CD14-positive monocyte (primary cell): ENCODE data around the gene PRR23E. TPM values are rescaled to one million over a fixed set of nuclear protein-coding genes. Genes with fewer than 3 reads are reported as not detected.

Source experiments
- DNase-seq, 3 donors: peaks; one replicate each; pipeline ENCODE4 v3.0.0-alpha.2; 2011 to 2022
- H2AFZ ChIP-seq: 2 replicates; pipeline ENCODE4 v1.6.0; 2012; ENCODE audit warnings: mild to moderate bottlenecking, low read depth, low read length, inconsistent platforms; ENCODE audit not compliant: insufficient read depth, poor library complexity, severe bottlenecking
- H3K27ac ChIP-seq, 2 donors: 1 replicate in 1 of 2; 2 replicates in 1 of 2; pipeline ENCODE4 v1.5.1; 2012 to 2013; ENCODE audit warnings: low read length in 2 of 2, control low read depth in 1 of 2, inconsistent platforms in 1 of 2, low read depth in 1 of 2, mild to moderate bottlenecking in 1 of 2
- H3K27me3 ChIP-seq, 2 donors: one replicate each; pipeline versions ENCODE4 v1.6.0 to v1.6.1; 2011 to 2013; ENCODE audit warnings: low read length in 2 of 2; ENCODE audit not compliant: control insufficient read depth in 2 of 2, insufficient read depth in 2 of 2
- H3K36me3 ChIP-seq, 2 donors: replicated peaks in 1 of 2; 1 replicate in 1 of 2; 2 replicates in 1 of 2; pipeline versions ENCODE4 v1.5.1 to v1.6.1; 2012 to 2013; ENCODE audit warnings: low read length in 2 of 2, control low read depth in 1 of 2, inconsistent platforms in 1 of 2, mild to moderate bottlenecking in 1 of 2; ENCODE audit not compliant: insufficient read depth in 2 of 2, control insufficient read depth in 1 of 2
- H3K4me1 ChIP-seq, 2 donors: 1 replicate in 1 of 2; 2 replicates in 1 of 2; pipeline versions ENCODE4 v1.5.1 to v1.6.1; 2012 to 2013; ENCODE audit warnings: low read length in 2 of 2, control low read depth in 1 of 2, inconsistent platforms in 1 of 2, mild to moderate bottlenecking in 1 of 2, moderate library complexity in 1 of 2; ENCODE audit not compliant: insufficient read depth in 2 of 2, control insufficient read depth in 1 of 2
- H3K4me2 ChIP-seq: replicated peaks from 2 replicates; pipeline ENCODE3; 2012; ENCODE audit warnings: low read length, moderate library complexity, mild to moderate bottlenecking; ENCODE audit not compliant: poor library complexity, severe bottlenecking; ENCODE audit errors: extremely low read depth
- H3K4me3 ChIP-seq, 3 experiments: fragments of 200-600 bp in 1 of 3; sonication (generic) in 1 of 3; replicated peaks in 1 of 3; 1 replicate in 2 of 3; 2 replicates in 1 of 3; pipeline ENCODE4 v1.5.1; 2011 to 2013; ENCODE audit warnings: low read length in 3 of 3, mild to moderate bottlenecking in 3 of 3, control low read depth in 2 of 3, low read depth in 2 of 3, inconsistent platforms in 1 of 3, moderate library complexity in 1 of 3
- H3K79me2 ChIP-seq: 2 replicates; pipeline ENCODE4 v1.6.0; 2012; ENCODE audit warnings: mild to moderate bottlenecking, control low read depth, inconsistent platforms, low read length, moderate library complexity; ENCODE audit not compliant: insufficient read depth
- H3K9ac ChIP-seq: 2 replicates; pipeline ENCODE4 v1.6.0; 2017; ENCODE audit warnings: low read length, mild to moderate bottlenecking; ENCODE audit not compliant: insufficient read depth, poor library complexity, severe bottlenecking
- H3K9me3 ChIP-seq, 2 donors: replicated peaks in 1 of 2; 1 replicate in 1 of 2; 2 replicates in 1 of 2; pipeline versions ENCODE4 v1.5.1 to v1.6.1; 2012 to 2013; ENCODE audit warnings: low read length in 2 of 2, control low read depth in 1 of 2; ENCODE audit not compliant: control insufficient read depth in 1 of 2, insufficient read depth in 1 of 2
- H4K20me1 ChIP-seq: 2 replicates; pipeline ENCODE4 v1.6.0; 2012; ENCODE audit warnings: mild to moderate bottlenecking, low read length, control low read depth, moderate library complexity; ENCODE audit not compliant: insufficient read depth
- H3K27ac Mint-ChIP-seq, 7 donors: one replicate each; pipeline ENCODE4 v1.8.0; 2020; ENCODE audit warnings: mild to moderate bottlenecking in 7 of 7, mixed read lengths in 7 of 7, moderate library complexity in 6 of 7, inconsistent platforms in 2 of 7
- H3K27me3 Mint-ChIP-seq, 3 donors: one replicate each; pipeline ENCODE4 v1.8.0; 2021 to 2022; ENCODE audit warnings: low read depth in 3 of 3, mild to moderate bottlenecking in 3 of 3, mixed read lengths in 3 of 3, moderate library complexity in 3 of 3, inconsistent platforms in 1 of 3
- H3K36me3 Mint-ChIP-seq, 2 donors: one replicate each; pipeline ENCODE4 v1.8.0; 2020; ENCODE audit warnings: mixed read lengths in 2 of 2, inconsistent platforms in 1 of 2, mild to moderate bottlenecking in 1 of 2
- H3K4me1 Mint-ChIP-seq: one replicate; pipeline ENCODE4 v1.8.0; 2020; ENCODE audit warnings: mild to moderate bottlenecking, mixed read lengths
- H3K4me3 Mint-ChIP-seq, 2 donors: one replicate each; pipeline ENCODE4 v1.8.0; 2020; ENCODE audit warnings: mild to moderate bottlenecking in 2 of 2, mixed read lengths in 2 of 2, moderate library complexity in 1 of 2
- H3K9me3 Mint-ChIP-seq, 7 donors: one replicate each; pipeline ENCODE4 v1.8.0; 2020 to 2022; ENCODE audit warnings: mixed read lengths in 7 of 7, mild to moderate bottlenecking in 6 of 7, moderate library complexity in 6 of 7, inconsistent platforms in 2 of 7
- WGBS: methylation state at CpG from one replicate; pipeline ENCODE4 v1.1.5; 2013; ENCODE audit warnings: missing lambda C conversion rate; ENCODE audit not compliant: insufficient coverage; 5-methylcytosine and 5-hydroxymethylcytosine counted together
- intact Hi-C, 2 donors: fragments of 100-400 bp; cut with micrococcal nuclease; formaldehyde crosslinking; loops; one replicate each; pipeline versions ENCODE4 v1.15.0 to v1.15.1; 2023
- polyA plus RNA-seq, 3 donors: library from polyadenylated mRNA; depleted of rRNA in 1 of 3; unstranded in 2 of 3; stranded (reverse) in 1 of 3; fragments of 300-500 nt in 2 of 3; fragments of >200 nt in 1 of 3; fragmentation: Illumina TruSeq in 2 of 3; gene quantifications; 1 replicate in 2 of 3; 2 replicates in 1 of 3; pipeline ENCODE4 v1.2.3, GENCODE V29; 2012 to 2021
- TF ChIP-seq, protein P1 (sequence below): fragments of 200-600 bp; IDR thresholded peaks from one replicate; pipeline ENCODE4 v1.8.0; 2022; ENCODE audit warnings: antibody characterized with exemption, mild to moderate bottlenecking

Gene PRR23E
- polyA plus RNA-seq, 3 donors = not detected

DNA sequence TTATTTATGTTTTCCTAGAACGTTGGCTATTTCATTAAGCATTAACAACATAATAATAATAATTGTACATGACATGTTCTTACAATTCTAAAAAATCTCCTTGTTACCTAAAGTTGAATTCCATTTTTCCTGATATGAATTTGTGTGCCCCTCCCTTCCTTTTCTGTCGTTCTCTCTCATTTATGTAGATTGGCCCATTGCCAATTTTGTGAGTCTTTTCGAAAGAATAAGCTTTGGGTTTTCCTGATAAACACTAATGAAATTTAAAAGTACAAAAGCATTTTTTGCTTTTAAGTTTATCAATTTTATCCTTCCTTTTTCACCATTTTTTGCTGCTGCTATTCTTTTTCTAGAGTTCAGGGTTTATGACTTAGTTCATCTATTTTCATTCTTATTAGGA, 44.9 kb downstream of the PRR23E start:
- intact Hi-C loops = no loop called here
- 40% methylated on average over 1 of the region's 3 CpGs for WGBS
- Histone ChIP-seq H3K9me3 (peaks cover 6 to 14% of the 10 kb centered on the region in 2 donors), H2AFZ (no peak overlapping the region), H3K4me3 (no peak overlapping the region), H3K9ac (no peak overlapping the region), H3K4me2 (no peak overlapping the region), H3K27ac (no peak overlapping the region), H4K20me1 (no peaks in the 10 kb centered on the region), H3K27me3 (no peaks in the 10 kb centered on the region), H3K36me3 (no peaks in the 10 kb centered on the region), H3K79me2 (no peaks in the 10 kb centered on the region), H3K4me1 (no peaks in the 10 kb centered on the region)
- TF ChIP-seq, protein P1, sequence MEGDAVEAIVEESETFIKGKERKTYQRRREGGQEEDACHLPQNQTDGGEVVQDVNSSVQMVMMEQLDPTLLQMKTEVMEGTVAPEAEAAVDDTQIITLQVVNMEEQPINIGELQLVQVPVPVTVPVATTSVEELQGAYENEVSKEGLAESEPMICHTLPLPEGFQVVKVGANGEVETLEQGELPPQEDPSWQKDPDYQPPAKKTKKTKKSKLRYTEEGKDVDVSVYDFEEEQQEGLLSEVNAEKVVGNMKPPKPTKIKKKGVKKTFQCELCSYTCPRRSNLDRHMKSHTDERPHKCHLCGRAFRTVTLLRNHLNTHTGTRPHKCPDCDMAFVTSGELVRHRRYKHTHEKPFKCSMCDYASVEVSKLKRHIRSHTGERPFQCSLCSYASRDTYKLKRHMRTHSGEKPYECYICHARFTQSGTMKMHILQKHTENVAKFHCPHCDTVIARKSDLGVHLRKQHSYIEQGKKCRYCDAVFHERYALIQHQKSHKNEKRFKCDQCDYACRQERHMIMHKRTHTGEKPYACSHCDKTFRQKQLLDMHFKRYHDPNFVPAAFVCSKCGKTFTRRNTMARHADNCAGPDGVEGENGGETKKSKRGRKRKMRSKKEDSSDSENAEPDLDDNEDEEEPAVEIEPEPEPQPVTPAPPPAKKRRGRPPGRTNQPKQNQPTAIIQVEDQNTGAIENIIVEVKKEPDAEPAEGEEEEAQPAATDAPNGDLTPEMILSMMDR = no peak
- no peaks in the 10 kb centered on the region for H3K4me1 Mint-ChIP-seq
- H3K9me3 Mint-ChIP-seq = peaks cover 4 to 16% (median 13%) of the 10 kb centered on the region in 7 donors
- no peak overlapping the region for H3K4me3 Mint-ChIP-seq
- H3K27ac Mint-ChIP-seq = no peak overlapping the region
- no peak for DNase-seq
- no peaks in the 10 kb centered on the region for H3K36me3 Mint-ChIP-seq
- peaks cover 2 to 3% (median 2%) of the 10 kb centered on the region in 3 donors for H3K27me3 Mint-ChIP-seq

DNA sequence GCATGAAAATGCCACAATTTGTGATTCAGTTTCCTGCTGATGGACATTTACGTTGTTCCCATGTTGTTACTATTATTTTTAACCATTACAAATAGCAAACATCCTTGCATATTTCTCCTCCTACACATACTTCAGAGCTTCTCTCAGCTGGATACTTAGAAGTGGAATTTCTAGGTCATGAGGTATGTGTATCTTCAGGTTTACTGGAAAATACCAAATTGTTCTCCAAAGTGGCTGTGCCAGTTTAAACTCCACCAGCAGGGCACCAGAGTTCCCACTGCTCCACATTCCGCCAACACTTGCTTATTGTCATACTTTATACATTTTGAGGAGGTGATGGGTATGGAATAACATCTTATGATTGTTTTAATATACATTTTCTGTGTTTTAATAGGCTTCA, 45.7 kb downstream of the PRR23E start:
- Histone ChIP-seq H4K20me1 (no peaks in the 10 kb centered on the region), H3K79me2 (no peaks in the 10 kb centered on the region), H3K9me3 (peaks cover 8 to 15% of the 10 kb centered on the region in 2 donors), H3K9ac (no peak overlapping the region), H2AFZ (no peak overlapping the region), H3K4me2 (no peak overlapping the region), H3K27me3 (no peaks in the 10 kb centered on the region), H3K27ac (no peak overlapping the region), H3K4me3 (no peak overlapping the region), H3K4me1 (no peaks in the 10 kb centered on the region), H3K36me3 (no peaks in the 10 kb centered on the region)
- no peaks in the 10 kb centered on the region for H3K36me3 Mint-ChIP-seq
- no peaks in the 10 kb centered on the region for H3K4me1 Mint-ChIP-seq
- DNase-seq = no peak
- no peak overlapping the region for H3K4me3 Mint-ChIP-seq
- TF ChIP-seq, protein P1 = no peak
- WGBS = no CpG with 5 or more reads among the region's 2 CpGs
- peaks cover 2 to 3% (median 2%) of the 10 kb centered on the region in 3 donors for H3K27me3 Mint-ChIP-seq
- intact Hi-C loops = no loop called here
- no peak overlapping the region for H3K27ac Mint-ChIP-seq
- peaks cover 4 to 16% (median 13%) of the 10 kb centered on the region in 7 donors for H3K9me3 Mint-ChIP-seq
